EH (cell line): ENCODE measurements around the gene MYO18A.

Source experiments
- DNase-seq: peaks from one replicate; pipeline ENCODE4 v3.0.0-alpha.2; 2015; ENCODE audit warnings: low read depth

Gene MYO18A

GRCh38 chr17:29168079-29168758, 12.0 kb downstream of the MYO18A start:
- no peak for DNase-seq

- DNase-seq, result no peak
Measured at GRCh38 chr17:29167393-29168078, 12.7 kb downstream of the MYO18A start.

GRCh38 chr17:29166507-29166887, 13.7 kb downstream of the MYO18A start:
- DNase-seq, result no peak

GRCh38 chr17:29165800-29166506, 14.2 kb downstream of the MYO18A start:
- DNase-seq, result no peak

- DNase-seq, result no peak
Measured at GRCh38 chr17:29165261-29165660, 14.9 kb downstream of the MYO18A start.

GRCh38 chr17:29163563-29163962, 16.6 kb downstream of the MYO18A start:
- DNase-seq, result peak; percentile 49

GRCh38 chr17:29162909-29163341, 17.3 kb downstream of the MYO18A start:
- DNase-seq, result peak; percentile 39

GRCh38 chr17:29162082-29162908, 17.9 kb downstream of the MYO18A start:
- no peak for DNase-seq

GRCh38 chr17:29160253-29160652, 19.9 kb downstream of the MYO18A start:
- no peak for DNase-seq

GRCh38 chr17:29159306-29159860, 20.8 kb downstream of the MYO18A start:
- no peak for DNase-seq

GRCh38 chr17:29158488-29159275, 21.5 kb downstream of the MYO18A start:
- DNase-seq, result peak; percentile 89

- DNase-seq, result no peak
Measured at GRCh38 chr17:29158096-29158487, 22.1 kb downstream of the MYO18A start.

GRCh38 chr17:29157310-29157709, 22.9 kb downstream of the MYO18A start:
- DNase-seq, result no peak

GRCh38 chr17:29156781-29157180, 23.4 kb downstream of the MYO18A start:
- DNase-seq, result no peak

GRCh38 chr17:29155966-29156338, 24.2 kb downstream of the MYO18A start:
- DNase-seq, result peak; percentile 96

GRCh38 chr17:29155227-29155965, 24.8 kb downstream of the MYO18A start:
- DNase-seq, result peak; percentile 87

GRCh38 chr17:29154516-29155226, 25.5 kb downstream of the MYO18A start:
- DNase-seq, result peak; percentile 53

- DNase-seq, result peak; percentile 90
Measured at GRCh38 chr17:29151567-29151966, 28.6 kb downstream of the MYO18A start.

- DNase-seq, result no peak
Measured at GRCh38 chr17:29150161-29150560, 30.0 kb downstream of the MYO18A start.
